Kidney epithelial cell (primary cell): Measurements from ENCODE around the gene CPXM1. TPM values are rescaled to one million over a fixed set of nuclear protein-coding genes. Genes with fewer than 3 reads are reported as not detected.

Source experiments
- DNase-seq: peaks from one replicate; pipeline ENCODE4 v3.0.0-alpha.2; 2010; ENCODE audit warnings: low read depth
- H3K27me3 ChIP-seq: 2 replicates; pipeline ENCODE4 v1.6.0; 2011; ENCODE audit warnings: low read length; ENCODE audit not compliant: control insufficient read depth, insufficient read depth
- H3K36me3 ChIP-seq: 2 replicates; pipeline ENCODE4 v1.5.1; 2011; ENCODE audit warnings: low read length; ENCODE audit not compliant: control insufficient read depth, insufficient read depth
- H3K4me3 ChIP-seq: 2 replicates; pipeline ENCODE4 v1.5.1; 2011; ENCODE audit warnings: low read depth, mild to moderate bottlenecking, control low read depth, low read length
- total RNA-seq: library from RNA; depleted of rRNA; stranded (reverse); fragments of >200 nt; gene quantifications from 2 replicates; pipeline ENCODE4 v1.2.3, GENCODE V29; 2015
- TF ChIP-seq, protein P1 (sequence below): IDR thresholded peaks from 2 replicates; pipeline ENCODE4 v1.5.1; 2011; ENCODE audit warnings: mild to moderate bottlenecking, moderate library complexity, low read length, control low read depth, inconsistent platforms; ENCODE audit not compliant: insufficient read depth, poor library complexity, severe bottlenecking

CPXM1 gene
- total RNA-seq, 1 donor from 2014 or later = 68.7 TPM

DNA sequence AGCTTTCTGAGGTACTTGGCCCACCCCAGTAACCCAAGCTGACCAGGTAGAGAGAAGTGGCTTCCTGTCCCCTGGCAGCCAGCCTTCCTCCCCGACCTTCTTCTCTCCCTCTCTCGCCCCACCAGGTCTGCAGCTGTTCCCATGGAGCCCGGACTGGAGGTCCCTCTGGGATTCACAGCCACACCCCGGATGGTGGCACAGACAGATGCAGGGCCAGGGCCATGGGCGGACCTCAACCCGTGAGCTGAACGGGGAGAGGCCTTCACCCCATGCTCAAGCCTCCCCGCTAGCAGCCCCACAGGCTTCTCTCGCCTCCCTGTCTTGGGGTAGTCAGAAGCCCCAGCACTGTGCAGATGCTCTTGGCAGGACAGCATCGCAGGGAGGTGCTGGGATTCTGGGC, 41.3 kb downstream of the CPXM1 start:
- no peak for DNase-seq
- TF ChIP-seq, protein P1, sequence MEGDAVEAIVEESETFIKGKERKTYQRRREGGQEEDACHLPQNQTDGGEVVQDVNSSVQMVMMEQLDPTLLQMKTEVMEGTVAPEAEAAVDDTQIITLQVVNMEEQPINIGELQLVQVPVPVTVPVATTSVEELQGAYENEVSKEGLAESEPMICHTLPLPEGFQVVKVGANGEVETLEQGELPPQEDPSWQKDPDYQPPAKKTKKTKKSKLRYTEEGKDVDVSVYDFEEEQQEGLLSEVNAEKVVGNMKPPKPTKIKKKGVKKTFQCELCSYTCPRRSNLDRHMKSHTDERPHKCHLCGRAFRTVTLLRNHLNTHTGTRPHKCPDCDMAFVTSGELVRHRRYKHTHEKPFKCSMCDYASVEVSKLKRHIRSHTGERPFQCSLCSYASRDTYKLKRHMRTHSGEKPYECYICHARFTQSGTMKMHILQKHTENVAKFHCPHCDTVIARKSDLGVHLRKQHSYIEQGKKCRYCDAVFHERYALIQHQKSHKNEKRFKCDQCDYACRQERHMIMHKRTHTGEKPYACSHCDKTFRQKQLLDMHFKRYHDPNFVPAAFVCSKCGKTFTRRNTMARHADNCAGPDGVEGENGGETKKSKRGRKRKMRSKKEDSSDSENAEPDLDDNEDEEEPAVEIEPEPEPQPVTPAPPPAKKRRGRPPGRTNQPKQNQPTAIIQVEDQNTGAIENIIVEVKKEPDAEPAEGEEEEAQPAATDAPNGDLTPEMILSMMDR = no peak
- peaks cover 39% of the 10 kb centered on the region for H3K27me3 ChIP-seq
- no peak overlapping the region for H3K4me3 ChIP-seq
- H3K36me3 ChIP-seq = no peaks in the 10 kb centered on the region

DNA sequence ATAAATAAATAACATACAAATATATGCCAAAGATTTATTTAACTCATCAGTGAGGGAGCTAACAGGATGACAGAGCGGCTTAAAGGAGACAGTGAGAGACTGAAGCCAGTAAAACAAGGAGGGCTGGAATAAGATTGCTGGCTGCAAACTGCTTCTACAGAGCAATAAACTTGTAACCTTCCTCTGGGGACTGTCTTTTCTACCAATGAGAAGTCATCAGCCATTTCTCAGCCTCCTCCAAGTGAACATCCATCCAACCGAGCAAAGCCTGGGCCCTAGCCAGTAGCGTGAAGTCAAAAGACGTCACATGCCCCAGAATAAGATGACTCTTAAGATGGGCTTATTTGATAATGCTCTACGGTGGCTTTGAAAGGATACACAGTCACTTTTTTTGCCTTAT, 42.5 kb downstream of the CPXM1 start:
- TF ChIP-seq, protein P1 = no peak
- Histone ChIP-seq H3K36me3 (no peaks in the 10 kb centered on the region), H3K27me3 (peaks cover 45% of the 10 kb centered on the region), H3K4me3 (no peak overlapping the region)
- no peak for DNase-seq

DNA sequence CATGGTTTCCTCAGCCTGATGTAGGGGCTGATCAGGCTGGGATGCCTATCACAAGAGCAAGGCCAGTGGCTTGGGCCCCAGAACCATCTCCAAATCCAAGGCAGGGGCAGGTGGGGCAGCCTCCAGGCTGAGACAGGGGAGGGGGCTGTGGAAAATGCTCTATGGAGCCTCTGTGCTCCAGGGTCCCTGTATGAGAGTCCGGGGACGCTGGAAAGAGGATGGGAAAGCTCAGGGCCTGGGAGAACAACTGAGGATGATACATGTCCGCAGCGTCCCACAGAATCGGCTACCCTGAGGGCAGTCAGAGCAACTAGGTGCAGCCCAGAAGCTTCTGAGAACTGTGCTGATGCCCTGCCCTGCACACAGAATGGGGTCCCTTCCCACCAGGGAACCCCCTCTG, 43.4 kb downstream of the CPXM1 start:
- H3K36me3 ChIP-seq = no peaks in the 10 kb centered on the region
- DNase-seq = no peak
- TF ChIP-seq, protein P1 = no peak
- peaks cover 54% of the 10 kb centered on the region for H3K27me3 ChIP-seq
- H3K4me3 ChIP-seq = no peak overlapping the region

DNA sequence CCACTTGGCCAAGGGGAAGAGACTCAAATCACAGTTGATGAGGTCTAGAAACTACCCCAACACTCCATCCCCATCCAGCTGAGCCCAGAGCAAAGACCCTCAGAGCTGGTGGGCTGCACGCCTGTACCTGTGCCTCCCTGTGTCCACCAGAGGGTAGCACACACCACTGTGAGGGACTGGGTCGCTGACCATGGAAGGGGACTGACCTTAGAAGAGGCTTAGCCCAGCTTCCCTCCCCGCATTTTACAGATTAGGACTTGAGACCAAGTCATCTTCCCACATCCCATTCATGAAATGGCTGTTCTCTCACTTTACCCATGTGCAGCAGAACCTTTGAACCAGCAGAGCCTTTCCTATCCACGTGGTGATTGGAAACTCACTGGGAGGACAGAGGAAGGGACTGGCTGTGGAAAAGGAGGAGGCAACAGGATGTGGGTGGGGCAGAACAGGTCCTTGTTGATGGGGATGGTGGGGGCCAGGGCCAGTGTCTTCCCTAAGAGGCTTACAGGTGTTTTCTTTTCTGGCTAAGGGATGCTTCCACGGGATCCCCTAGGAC, 44.3 kb downstream of the CPXM1 start:
- peaks cover 63% of the 10 kb centered on the region for H3K27me3 ChIP-seq

DNA sequence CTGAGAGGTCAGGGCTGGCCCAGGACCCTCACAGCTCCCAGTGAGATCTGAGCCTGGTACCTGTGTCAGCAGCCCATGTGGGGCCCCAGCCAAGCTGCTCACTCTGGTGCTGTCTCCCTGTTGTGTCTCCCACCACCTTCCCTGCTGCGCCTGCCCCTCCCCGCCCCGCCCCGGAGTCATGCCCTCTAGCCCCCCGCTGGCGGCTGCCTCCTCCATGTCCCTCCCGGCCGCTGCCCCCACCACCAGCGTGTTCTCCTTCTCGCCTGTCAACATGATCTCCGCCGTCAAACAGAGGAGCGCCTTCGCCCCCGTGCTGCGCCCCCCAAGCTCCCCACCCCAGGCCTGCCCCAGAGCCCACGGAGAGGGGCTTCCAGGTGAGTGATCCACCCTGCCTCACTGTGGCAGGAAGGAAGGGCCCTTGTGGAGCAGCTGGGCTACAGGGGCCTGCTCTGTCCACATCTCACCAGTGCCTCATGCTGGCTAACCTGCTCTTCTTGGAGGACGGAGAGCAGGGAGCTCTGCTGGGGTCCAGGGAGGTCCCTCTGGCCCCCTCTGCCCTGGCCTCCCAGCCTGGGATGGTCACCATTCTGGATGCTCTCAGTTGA, 44.9 kb downstream of the CPXM1 start:
- no peak for DNase-seq
- TF ChIP-seq, protein P1 = no peak
- Histone ChIP-seq H3K4me3 (no peak overlapping the region), H3K36me3 (no peaks in the 10 kb centered on the region), H3K27me3 (peaks cover 68% of the 10 kb centered on the region)

More for the DNA sequence above, 44.3 kb downstream of the CPXM1 start:
- TF ChIP-seq, protein P1 = peak; percentile 80
- Histone ChIP-seq H3K36me3 (no peaks in the 10 kb centered on the region), H3K4me3 (no peak overlapping the region)
- no peak for DNase-seq

DNA sequence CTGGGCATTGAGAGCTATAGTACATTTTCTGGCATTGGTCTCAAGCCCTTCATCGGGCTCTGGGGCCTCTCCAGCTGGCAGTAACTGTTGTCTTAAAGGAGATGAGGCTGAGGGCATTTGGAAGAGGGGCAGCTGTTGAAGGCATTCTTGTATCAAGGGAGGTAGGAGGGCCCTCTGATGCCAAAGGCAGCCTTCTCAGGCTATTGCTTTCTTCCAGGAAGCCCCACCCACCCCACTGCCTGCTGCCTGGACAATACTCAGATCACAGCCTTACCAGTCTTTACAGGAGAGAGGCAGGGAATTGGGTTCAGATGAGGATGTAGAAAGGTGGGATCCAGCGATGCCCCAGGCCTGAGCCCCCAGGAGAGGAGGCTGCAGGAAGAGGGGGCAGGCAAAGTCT, 46.0 kb downstream of the CPXM1 start:
- Histone ChIP-seq H3K36me3 (no peaks in the 10 kb centered on the region), H3K27me3 (peaks cover 76% of the 10 kb centered on the region), H3K4me3 (no peak overlapping the region)
- TF ChIP-seq, protein P1 = no peak
- no peak for DNase-seq
